HG02981 (cell line): Measurements from ENCODE around the gene NRXN3.

Experiments used
- ATAC-seq: cut with Tn5 transposase; IDR thresholded peaks from one replicate; pipeline ENCODE4 v1.9.1; 2021; ENCODE audit warnings: mild to moderate bottlenecking, moderate library complexity; ENCODE audit not compliant: unreplicated experiment

The NRXN3 gene

GRCh38 chr14:79037593-79037992 is 867.4 kb downstream of the NRXN3 start:
- no peak for ATAC-seq

DNA sequence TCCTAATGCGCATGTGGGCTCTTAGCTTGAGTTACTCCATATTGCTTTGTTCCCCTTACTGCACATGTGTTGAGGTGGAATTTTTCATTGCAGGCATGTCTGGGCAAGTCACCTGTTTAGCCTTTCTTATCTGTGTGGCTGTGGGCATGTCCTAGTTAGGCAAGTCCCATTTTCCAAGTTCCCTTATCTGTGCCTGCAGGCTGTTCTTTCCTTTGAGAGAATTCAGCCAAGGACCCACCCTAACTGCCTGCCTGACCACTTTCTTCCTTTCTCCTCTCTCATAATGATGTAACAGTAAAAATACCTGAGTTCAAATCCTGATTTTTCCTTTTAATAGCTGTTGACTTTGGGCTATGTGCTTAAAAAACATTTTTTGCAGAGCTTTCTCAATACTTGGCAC is 870.6 kb downstream of the NRXN3 start:
- ATAC-seq: no peak

- no peak for ATAC-seq
These were observed 873.2 kb downstream of the NRXN3 start for GRCh38 chr14:79043194-79043889.

DNA sequence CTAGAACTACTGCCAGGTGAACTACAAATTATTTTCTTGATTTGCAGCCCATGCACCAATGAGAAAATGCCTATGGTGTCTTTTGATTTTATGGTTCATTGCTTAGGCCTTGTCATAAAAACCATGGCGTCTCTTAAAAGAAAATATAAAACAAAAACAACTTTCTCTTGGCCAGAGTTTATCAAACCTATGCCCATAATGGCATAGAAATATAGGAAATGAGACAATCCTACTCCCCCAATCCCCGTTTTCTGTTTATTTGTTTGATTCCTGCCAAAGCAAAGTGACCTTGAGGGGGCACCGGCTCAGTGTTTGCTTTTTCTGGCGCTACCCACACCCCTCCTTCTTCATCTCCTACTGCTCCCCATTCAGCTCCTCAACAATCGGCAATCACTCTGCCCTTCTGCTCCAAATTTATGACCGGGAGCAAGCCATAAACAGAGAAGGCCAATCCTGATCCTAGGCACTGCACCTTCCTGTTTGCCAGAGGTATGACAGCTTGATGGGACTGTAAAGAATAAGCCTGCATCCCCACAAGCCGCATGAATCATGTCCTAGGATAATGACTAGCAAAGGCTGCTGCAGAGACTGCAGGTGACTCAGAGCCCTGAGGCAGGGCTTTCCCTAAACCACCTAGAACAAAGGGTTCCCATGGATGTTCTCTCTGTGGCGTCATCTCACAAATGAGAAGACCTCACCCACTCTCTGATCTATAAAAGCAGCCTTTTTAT is 874.9 kb downstream of the NRXN3 start:
- ATAC-seq: no peak

GRCh38 chr14:79050787-79051727 is 880.9 kb downstream of the NRXN3 start:
- no peak for ATAC-seq

GRCh38 chr14:79051742-79052141 is 881.6 kb downstream of the NRXN3 start:
- no peak for ATAC-seq

GRCh38 chr14:79056879-79057278 is 886.7 kb downstream of the NRXN3 start:
- ATAC-seq: no peak

DNA sequence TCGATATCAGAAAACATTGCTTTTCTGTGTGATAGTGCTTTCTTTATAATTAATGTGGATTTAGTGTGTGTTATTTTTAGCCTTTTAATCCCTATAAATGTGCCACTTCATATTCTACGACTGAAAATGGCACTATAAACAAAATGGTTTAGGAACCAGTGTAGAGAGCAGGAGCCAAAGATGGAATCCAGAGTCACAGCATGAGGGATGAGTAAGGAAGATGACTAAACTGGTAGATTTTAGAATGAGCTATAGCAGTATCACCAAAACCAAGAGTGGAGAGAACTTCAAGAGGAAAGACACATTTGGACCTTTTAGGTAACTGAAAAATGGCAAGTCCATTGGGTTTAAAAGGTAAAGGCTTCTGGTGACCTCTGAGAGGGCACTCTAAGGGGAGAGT is 887.2 kb downstream of the NRXN3 start:
- no peak for ATAC-seq

GRCh38 chr14:79062226-79062625 is 892.1 kb downstream of the NRXN3 start:
- no peak for ATAC-seq

DNA sequence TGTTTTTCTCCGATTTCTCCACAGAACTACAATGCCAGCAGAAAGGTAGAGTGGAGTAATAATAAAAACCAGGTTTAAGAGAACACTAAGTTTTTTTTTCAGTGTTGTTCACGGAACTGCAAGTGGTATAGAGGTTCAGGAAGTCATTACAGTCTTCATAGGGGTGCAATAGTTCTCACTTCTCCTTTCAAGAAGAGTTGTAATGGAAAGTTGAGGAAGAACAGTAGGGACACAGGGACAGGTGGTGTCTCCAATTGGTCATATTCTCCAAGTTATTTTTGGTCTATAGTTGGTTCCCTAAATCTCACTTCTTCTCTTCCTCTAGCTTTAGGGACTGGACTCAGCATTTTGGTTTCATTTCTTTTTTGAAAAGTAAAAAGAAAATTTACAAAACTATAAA is 894.0 kb downstream of the NRXN3 start:
- ATAC-seq: no peak

DNA sequence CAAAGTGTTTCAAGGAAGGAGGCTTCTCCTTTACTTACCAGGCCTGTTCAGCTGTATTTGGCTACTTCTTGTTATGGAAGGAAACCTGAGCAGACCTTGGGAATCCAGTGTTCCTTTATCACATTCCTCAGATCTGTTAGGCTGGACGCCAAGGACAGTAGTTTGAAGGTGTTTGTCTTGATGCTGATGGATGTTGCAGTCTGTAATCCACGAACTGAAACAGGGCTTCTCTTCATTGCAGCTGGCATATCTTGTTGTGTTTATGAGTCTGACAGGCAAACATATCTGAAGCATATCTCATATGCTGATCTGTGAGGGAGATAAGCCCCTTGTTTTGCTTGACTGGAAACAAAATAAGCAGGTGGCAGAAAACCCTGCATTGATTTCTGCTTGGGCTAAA is 904.3 kb downstream of the NRXN3 start:
- no peak for ATAC-seq

GRCh38 chr14:79076428-79076827 is 906.3 kb downstream of the NRXN3 start:
- ATAC-seq: no peak

GRCh38 chr14:79077096-79077495 is 906.9 kb downstream of the NRXN3 start:
- no peak for ATAC-seq

- ATAC-seq: no peak
These were observed 909.9 kb downstream of the NRXN3 start for GRCh38 chr14:79080040-79080439.

DNA sequence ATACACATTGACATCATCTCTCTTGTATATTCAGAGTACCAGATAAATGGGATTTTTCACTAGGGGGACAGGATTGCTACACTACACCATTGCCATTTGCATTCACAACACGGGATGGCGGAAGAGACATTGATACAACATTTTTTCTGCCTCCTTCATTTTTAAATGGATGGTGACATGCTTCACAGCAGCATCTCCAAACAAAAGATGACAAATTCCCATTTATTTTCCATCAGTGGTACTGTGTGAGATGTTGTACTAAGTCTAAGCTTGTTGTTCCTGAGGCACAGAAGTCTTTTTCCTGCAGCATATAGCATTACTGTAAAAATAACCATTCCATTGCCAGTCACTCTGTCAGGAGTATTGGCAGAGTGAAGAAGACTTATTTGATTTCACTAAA is 912.7 kb downstream of the NRXN3 start:
- no peak for ATAC-seq

DNA sequence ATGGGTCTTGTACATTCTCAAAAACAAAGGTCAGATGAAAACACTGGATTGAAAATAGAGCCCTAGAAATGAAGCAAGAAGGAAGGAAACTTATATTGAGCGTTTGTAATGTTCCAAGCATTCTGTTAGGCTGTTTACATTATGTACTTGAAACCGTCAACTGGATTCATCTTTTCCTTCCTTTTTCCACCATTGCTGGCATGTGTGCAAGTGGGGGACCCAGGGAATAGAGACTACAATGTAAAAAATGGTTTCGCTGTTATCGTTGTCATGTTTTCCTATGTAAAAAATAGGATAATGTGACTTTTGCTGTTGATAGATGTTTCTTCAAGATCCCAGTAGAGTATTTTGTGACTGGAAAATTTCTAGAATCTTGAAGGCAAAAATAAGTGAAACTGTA is 913.2 kb downstream of the NRXN3 start:
- no peak for ATAC-seq

GRCh38 chr14:79084861-79085260 is 914.7 kb downstream of the NRXN3 start:
- no peak for ATAC-seq

GRCh38 chr14:79089576-79089975 is 919.4 kb downstream of the NRXN3 start:
- ATAC-seq: no peak

- no peak for ATAC-seq
These were observed 920.5 kb downstream of the NRXN3 start for GRCh38 chr14:79090641-79091180.

DNA sequence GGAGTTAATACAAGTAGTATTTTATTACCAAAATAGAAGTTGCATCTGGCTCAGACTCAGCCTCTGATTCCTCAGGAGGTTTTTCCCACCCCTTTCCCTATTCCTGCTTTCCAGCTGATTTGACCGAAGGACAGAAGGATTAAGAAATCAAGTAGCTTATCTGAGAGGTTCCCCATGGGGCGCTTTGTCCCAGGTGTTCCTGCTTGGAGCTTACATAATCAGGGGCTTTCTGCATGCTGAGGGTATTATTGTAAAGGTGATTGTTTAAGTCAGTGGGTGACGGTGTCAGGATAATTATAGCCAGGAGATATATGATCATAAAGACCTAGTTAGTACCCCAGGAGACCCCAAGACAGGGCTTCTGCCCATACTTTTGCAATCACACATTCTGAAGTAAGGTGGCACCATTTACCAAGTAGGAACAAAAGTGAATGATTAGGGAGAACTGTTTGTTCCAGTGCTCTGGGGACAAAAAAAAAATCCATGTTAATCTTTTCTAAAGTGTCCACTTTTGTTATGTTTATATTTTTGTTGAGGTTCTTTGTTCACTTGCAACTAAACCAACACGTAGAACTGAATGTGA is 921.3 kb downstream of the NRXN3 start:
- no peak for ATAC-seq

DNA sequence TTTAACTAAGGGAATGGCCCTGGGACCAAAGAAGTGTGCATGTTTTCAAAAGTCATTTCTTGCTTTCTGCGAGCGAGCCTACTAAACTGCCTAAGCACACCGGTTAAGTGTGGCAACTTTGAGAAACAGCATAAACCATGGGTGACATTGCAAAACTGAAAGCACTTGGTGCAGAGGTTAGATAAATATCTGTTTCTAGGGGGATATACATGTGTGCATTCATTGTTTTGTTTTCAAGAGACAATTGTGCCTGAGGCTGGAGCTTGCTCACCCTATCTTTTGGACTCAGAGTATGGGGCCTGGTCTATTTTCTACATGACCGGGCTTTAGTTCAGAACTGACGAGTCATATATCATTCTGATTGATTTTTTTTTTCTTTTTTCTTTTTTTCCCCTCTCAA is 923.4 kb downstream of the NRXN3 start:
- no peak for ATAC-seq
